ENCODE data around the gene ST3GAL3. TPM values are rescaled to one million over a fixed set of nuclear protein-coding genes. Genes with fewer than 3 reads are reported as not detected.

Gene ST3GAL3
- total RNA-seq (2022) (13.4 and 20.0 TPM in 2 replicates), Bru-seq, nascent RNA (percentile 52 among the genes with signal in this experiment), BruChase-seq, experiment 1, labeled RNA remaining after a 6-hour chase (percentile 63 among the genes with signal in this experiment), BruChase-seq, experiment 2, labeled RNA remaining after a 2-hour chase (percentile 61 among the genes with signal in this experiment)
- long read RNA-seq, partial matches to known transcripts = 1 of 3 reads
- long read RNA-seq, other reads (novel, unspliced or antisense) = 1 of 3 reads

- intact Hi-C loops (cut with micrococcal nuclease; ENCODE audit: unreplicated experiment) = no loop called here
- Mint-ChIP-seq H3K27me3 (ENCODE audit: unreplicated experiment) (no peaks in the 10 kb centered on the region), H3K36me3 (ENCODE audit: insufficient read depth, unreplicated experiment) (peaks cover 54% of the 10 kb centered on the region), H3K4me3 (ENCODE audit: low read depth, unreplicated experiment) (peak within 1 kb of the TSS; percentile 92), H3K4me1 (ENCODE audit: low read depth, unreplicated experiment) (peaks cover 36% of the 10 kb centered on the region), H3K9me3 (ENCODE audit: low read depth, unreplicated experiment) (no peaks in the 10 kb centered on the region), H3K27ac (ENCODE audit: unreplicated experiment) (peak within 1 kb of the TSS; percentile 70)
- DNase-seq = peak; percentile 93
- TF ChIP-seq CTCF (IDR thresholded peaks at IDR 0.05; ENCODE audit: unreplicated experiment) = no peak
- CTCF ChIA-PET = interaction anchor here (0.7 kb wide), 1 partner anchor 227 kb away, joined by 5 read pairs; no protein-coding TSS in a partner anchor
- BruUV-seq (replicated peaks) = no TSS peak
Measured at GRCh38 chr1:43707190-43708001, at the start of gene ST3GAL3. Gene ST3GAL3, plus strand, starts transcription at chr1:43707536. Its CDS starts 28,727 bp downstream, at chr1:43736263.

DNA sequence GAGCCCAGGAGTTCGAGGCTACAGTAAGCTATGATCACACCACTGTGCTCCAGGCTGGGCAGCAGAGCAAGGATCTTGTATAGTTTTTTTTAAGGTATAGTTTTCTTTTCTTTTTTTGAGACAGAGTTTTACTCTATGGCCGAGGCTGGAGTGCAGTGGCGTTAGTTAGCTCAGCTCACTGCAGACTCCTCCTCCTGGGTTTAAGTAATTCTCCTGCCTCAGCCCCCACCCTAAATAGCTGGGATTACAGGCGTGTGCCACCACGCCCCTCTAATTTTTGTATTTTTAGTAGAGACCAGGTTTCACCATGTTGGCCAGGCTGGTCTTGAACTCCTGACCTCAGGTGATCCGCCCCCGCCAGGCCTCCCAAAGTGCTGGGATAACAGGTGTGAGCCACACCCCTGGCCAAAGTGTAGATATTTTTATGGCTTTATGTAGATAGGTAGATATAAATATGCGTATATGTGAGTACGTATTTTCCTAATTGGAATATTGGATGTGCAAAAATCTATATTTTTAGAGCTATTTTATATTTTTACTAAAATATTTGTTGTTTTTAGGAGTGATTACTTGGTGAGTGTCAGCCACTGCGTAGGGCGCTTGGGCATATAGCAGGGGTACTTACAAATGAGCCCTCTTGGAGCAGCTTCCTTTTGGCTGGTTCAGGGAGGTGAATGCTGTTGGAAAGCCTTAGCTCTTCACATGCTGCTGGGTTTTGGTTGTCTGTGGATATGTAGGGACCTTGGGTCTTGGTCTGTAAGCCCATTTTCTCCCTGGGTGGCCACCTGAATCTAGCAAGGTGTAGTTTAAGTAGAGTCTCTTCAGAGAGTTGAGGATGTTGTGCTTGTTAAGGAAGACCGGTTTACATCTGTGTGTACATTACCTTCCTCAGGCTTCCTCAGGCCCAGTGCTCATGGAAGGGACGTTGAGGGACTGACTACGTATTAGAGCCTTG lies 47.8 kb upstream of the ST3GAL3 start:
- H3K4me3 Mint-ChIP-seq (ENCODE audit: low read depth, unreplicated experiment) = no peak overlapping the region
- intact Hi-C loops (cut with micrococcal nuclease; ENCODE audit: unreplicated experiment) = no loop called here
- CTCF ChIA-PET = interaction anchor here (0.7 kb wide), 2 partner anchors 8 to 9 kb away, joined by 3 read pairs; partner anchors contain the start of gene KDM4A
- no peak for DNase-seq
- no peaks in the 10 kb centered on the region for H3K9me3 Mint-ChIP-seq (ENCODE audit: low read depth, unreplicated experiment)
- H3K27ac Mint-ChIP-seq (ENCODE audit: unreplicated experiment) = no peak overlapping the region
- H3K36me3 Mint-ChIP-seq (ENCODE audit: insufficient read depth, unreplicated experiment) = peaks cover 81% of the 10 kb centered on the region
- H3K4me1 Mint-ChIP-seq (ENCODE audit: low read depth, unreplicated experiment) = no peaks in the 10 kb centered on the region
- H3K27me3 Mint-ChIP-seq (ENCODE audit: unreplicated experiment) = no peaks in the 10 kb centered on the region
- TF ChIP-seq CTCF (IDR thresholded peaks at IDR 0.05; ENCODE audit: unreplicated experiment) = no peak
- BruUV-seq (replicated peaks) = no TSS peak

DNA sequence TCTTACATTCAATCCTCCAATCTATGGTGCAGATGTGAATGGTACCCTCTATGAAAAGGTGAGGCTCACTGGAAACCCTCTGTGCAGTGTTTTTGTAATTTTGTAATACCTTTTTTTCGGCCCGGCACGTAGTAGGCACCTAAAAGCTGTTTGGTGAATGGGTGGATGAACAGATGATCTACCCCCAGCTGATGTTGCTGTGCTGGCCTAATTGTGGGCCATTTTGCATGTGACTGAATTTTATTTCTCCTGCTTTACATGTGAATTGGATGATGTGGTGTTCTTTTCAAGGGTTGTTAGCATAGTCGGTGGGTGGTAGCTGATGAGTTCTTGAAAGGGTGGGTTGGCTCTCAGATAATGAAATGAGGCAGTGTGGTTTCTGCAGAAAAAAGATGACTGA lies 47.0 kb upstream of the ST3GAL3 start:
- Mint-ChIP-seq H3K27ac (ENCODE audit: unreplicated experiment) (no peak overlapping the region), H3K27me3 (ENCODE audit: unreplicated experiment) (no peaks in the 10 kb centered on the region), H3K4me1 (ENCODE audit: low read depth, unreplicated experiment) (no peaks in the 10 kb centered on the region), H3K9me3 (ENCODE audit: low read depth, unreplicated experiment) (no peaks in the 10 kb centered on the region), H3K36me3 (ENCODE audit: insufficient read depth, unreplicated experiment) (peaks cover 84% of the 10 kb centered on the region), H3K4me3 (ENCODE audit: low read depth, unreplicated experiment) (no peak overlapping the region)
- CTCF ChIA-PET = interaction anchor here (0.7 kb wide), 1 partner anchor 20 kb away, joined by 3 read pairs; no protein-coding TSS in a partner anchor
- no peak for TF ChIP-seq CTCF (IDR thresholded peaks at IDR 0.05; ENCODE audit: unreplicated experiment)
- no peak for DNase-seq
- no TSS peak for BruUV-seq (replicated peaks)
- intact Hi-C loops (cut with micrococcal nuclease; ENCODE audit: unreplicated experiment) = no loop called here

DNA sequence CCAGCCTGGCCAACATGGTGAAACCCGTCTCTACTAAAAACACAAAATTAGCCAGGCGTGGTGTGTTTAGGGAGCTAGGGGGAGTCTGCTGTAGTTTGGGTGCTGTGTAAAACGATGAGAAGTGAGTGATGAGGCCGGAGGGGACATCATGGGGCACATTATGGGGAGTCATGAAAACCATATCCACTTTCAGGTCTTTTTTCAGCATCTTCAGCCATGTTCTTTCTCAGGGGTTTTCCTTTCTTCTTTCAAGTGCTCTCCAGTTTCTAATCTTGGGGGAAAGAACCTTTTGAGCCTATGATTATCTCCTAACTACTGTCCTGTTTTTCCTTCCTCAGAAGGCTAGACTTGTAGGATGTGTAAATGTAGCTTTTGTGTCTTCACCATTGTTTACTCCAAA lies 43.0 kb upstream of the ST3GAL3 start:
- CTCF ChIA-PET = interaction anchor here (1.5 kb wide), 1 partner anchor 14 kb away, joined by 3 read pairs; the partner anchor contains the start of gene KDM4A
- Mint-ChIP-seq H3K9me3 (ENCODE audit: low read depth, unreplicated experiment) (no peaks in the 10 kb centered on the region), H3K4me1 (ENCODE audit: low read depth, unreplicated experiment) (no peaks in the 10 kb centered on the region), H3K27me3 (ENCODE audit: unreplicated experiment) (no peaks in the 10 kb centered on the region), H3K27ac (ENCODE audit: unreplicated experiment) (no peak overlapping the region), H3K36me3 (ENCODE audit: insufficient read depth, unreplicated experiment) (peaks cover 83% of the 10 kb centered on the region), H3K4me3 (ENCODE audit: low read depth, unreplicated experiment) (no peak overlapping the region)
- no peak for TF ChIP-seq CTCF (IDR thresholded peaks at IDR 0.05; ENCODE audit: unreplicated experiment)
- DNase-seq = no peak
- BruUV-seq (replicated peaks) = no TSS peak
- intact Hi-C loops (cut with micrococcal nuclease; ENCODE audit: unreplicated experiment) = no loop called here
